Kidney capillary endothelial cell (primary cell): Measurements from ENCODE around the gene ARFGEF3.
A peak's percentile ranks its signal among the peaks of the same experiment; 100 is the strongest.

Experiments
- DNase-seq: peaks from one replicate; pipeline ENCODE4 v3.0.0-alpha.2; 2018; ENCODE audit warnings: low spot score

Gene ARFGEF3

DNA sequence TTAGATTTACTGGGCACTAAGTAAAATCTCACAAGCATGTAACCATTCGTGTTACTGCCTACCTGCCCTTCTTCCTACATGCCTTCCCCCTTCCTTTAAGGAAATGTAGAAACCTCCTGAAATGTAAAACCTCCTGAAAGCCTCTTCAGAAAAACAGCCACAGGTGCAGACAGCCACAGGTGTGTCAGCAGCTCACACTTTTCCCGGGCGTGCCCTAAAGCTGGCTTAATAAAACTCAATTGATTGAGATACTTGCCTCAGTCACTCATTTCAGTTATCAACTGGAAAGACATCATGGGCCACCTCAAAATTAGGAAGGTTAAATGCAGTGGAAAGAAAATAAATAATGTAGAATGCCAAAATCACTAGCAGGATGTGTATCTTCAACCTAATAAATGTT lies 79.6 kb downstream of the ARFGEF3 start:
- DNase-seq = no peak

DNA sequence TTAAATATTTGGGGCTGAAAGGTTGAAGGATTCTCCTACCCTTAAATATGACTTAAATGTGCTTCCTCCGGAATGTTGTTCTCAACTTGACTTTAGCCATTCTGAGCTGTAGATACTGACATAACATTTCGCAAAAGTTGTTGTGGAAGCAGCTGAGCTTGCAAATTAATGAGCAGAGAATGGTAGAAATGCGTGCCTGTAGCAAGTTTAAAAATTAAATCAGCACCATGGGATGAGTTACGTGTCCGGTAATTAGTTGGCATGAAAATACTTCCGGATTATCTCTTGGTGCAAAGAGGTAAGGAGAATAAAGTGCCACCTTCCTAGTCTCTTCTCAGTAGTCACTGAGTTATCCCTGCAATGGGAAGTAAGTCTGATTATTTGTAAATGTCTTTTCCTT lies 80.2 kb downstream of the ARFGEF3 start:
- DNase-seq = no peak

DNA sequence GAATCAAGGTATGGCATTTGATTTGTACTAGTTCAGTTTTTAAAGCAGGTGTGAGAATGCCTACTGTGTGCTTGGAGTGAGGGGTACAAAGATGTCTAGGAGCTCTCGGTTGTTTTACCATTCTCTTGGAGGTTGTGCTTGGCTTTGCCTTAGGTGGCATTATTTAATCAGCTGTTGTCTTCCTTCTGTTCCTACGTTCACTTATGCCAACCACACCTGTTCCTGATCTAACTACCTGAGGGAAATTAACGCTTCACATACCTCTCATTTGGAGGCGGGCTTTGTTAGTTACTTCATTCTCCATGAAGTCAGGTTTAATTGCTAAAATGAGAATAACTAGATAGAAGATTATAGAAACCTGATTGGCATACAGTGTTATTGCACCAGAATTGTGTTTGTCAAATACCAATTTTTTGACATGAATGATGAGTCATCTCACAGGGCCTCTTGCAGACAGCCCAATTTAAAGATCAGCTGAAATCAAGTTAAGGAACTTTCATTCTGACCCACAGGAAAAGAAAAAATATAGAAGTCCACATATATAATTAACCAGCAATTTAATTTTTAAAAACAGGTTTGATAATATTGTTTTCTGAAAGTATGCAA lies 81.4 kb downstream of the ARFGEF3 start:
- DNase-seq = no peak

GRCh38 chr6:138245751-138246150 lies 84.0 kb downstream of the ARFGEF3 start:
- no peak for DNase-seq

- peak; percentile 70 for DNase-seq
Observed at GRCh38 chr6:138246650-138247440, 85.1 kb downstream of the ARFGEF3 start.

GRCh38 chr6:138248011-138248410 lies 86.3 kb downstream of the ARFGEF3 start:
- no peak for DNase-seq

DNA sequence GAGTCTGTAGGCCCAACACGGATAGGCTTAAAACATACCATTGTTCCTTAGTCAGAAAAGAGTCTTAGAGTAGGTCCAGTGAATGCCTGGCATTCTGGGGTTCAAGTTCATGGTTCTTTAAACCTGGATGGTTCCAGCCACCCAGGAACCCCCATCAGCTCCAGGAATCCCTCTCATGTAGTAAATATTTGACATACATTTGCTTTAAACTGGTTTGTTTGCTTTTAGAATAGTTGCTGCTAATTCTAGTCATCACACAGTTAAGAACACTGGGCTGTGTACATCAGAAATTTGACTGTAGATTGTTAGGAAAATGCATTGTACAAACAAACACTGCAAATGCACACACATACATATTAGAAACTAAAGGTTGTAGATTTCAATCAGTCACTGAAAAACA lies 87.1 kb downstream of the ARFGEF3 start:
- DNase-seq = no peak

GRCh38 chr6:138250053-138250452 lies 88.3 kb downstream of the ARFGEF3 start:
- no peak for DNase-seq

DNA sequence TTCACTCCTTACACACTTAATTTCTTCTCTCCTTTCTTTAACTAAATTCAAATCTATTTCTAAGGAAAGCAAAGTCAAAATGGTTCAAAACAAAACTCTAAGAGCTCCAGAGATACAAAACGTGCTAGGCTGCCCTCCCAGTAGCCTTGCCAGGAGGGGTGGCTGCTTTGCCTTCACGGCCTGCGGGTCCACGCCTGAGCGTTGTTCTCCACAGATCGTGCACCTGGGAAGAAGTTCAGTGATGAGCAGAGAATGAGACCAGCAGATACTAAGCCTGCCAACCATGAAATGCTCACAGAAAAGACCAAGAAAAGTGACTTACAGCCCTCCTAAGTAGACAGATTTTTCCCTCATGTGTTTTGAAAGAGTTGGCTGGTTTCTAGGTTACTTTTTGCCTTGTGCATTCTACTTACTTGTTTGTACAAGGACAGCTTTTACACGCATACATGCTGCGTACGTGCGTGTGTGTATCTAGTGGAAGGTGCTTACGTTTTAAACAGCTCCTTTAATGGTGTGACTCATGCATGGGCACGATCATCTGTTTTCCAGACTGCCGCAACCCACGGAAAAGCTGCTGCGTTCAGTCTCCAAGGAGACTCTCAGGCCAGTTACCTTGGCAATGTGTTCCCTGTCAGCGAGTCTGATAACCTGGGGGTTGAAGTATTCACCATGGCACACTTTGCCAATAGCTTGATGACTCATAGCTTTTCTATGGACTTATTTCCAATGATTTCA lies 88.9 kb downstream of the ARFGEF3 start:
- DNase-seq = no peak

- no peak for DNase-seq
Observed at GRCh38 chr6:138253731-138254130, 92.0 kb downstream of the ARFGEF3 start.

- DNase-seq = no peak
Observed at GRCh38 chr6:138255443-138255842, 93.7 kb downstream of the ARFGEF3 start.

DNA sequence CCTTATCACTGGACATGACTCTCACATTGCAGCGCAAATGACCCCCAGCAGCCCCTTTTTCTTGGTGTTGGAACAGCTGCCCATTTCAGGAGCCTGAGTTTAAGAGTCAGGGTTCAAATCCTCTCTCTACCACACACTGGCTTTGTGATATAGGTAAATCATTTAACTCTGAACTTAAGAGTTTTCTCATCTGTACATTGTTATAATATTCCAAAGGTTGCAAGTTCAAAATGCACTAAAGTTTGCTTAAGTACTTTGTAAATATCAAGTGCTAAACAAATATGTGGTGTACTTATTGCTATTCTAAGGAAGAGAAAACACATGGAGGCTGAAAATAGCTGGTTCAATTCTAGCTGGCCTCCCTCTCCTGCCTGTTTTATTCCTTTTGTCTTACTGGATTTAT lies 95.9 kb downstream of the ARFGEF3 start:
- no peak for DNase-seq

DNA sequence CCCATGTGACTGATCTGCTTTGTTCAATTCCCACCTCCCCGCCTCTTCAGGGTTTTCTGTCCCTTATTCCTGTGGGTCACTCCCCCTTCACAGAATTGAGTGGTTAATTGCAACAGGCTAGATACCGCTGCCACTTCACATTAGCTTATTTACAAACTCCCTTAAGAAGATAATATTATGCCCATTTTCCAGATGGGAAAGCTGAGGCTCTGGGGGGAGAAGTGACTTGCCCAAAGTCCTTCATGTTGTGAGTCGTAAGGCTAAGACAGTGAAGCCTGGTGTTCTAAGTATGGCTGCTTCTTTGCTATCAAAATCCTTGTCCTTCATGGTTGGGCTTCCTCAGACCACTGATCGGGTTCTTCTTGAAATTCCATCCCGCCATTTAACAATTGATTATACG lies 96.5 kb downstream of the ARFGEF3 start:
- DNase-seq = no peak

DNA sequence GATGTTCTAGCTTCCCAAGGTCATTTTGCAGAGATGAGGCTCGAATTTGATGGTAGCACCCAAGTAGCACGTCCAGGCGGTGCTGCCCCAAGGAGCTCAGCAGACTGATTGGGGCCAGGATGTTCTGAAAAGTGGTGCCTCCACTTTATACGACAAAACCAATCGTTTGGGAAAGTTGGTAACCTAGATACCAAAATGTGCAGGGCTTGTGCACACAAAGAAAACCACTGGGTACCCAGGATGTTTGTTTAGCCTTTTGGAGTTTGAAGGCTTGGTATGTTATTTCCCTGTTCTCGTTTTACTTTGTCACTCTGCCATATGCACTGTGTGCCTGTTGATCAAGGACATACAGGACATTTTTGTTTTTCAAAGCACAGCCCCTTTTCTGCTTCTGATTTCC lies 97.3 kb downstream of the ARFGEF3 start:
- DNase-seq = no peak

- DNase-seq = no peak
Observed at GRCh38 chr6:138261116-138261780, 99.5 kb downstream of the ARFGEF3 start.

- DNase-seq = no peak
Observed at GRCh38 chr6:138263963-138264362, 102.2 kb downstream of the ARFGEF3 start.

- DNase-seq = no peak
Observed at GRCh38 chr6:138264372-138264880, 102.7 kb downstream of the ARFGEF3 start.

GRCh38 chr6:138266095-138266494 lies 104.4 kb downstream of the ARFGEF3 start:
- no peak for DNase-seq

DNA sequence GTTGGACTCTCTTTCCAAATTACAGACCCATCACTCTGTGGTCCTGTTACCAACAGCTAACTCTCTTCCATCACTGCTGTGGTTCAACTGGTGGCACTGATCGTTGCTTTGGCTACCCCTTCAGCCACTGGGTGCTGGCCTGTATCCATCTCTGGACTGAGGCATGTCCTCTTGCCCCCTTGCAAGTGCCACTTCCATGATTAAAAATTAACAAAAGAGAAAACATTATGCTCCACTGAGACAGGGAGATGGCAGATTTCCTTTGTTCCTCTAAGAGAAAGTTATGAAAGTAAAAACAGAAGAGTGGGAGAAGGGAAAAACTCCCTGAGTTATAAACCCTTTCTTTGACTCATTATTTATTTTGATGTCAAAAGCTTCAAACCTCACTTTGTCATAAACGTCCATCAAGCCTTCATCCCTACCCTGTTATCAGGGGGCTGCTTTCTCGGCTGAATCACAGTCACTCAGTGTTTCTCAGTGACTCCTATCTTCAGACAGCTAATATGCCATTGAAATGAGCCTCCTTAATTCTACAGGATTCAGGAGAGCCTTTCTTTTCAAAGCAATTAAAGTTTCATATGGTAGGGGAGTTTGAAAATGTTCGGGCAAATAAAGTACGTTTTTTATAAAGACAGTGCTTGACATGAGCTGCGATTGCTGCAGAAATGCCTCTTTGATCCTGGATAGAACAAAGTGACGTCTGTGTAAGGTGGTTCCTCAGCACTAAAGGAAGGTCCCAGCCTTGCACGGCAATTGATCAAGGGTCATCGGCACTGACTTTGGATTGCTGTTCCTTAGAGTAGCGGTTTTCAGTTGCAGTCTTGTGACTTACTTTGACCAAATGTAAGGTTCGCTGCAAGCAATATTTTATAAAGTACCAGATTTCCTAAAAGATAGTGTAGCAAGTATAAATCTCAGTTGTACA lies 106.5 kb downstream of the ARFGEF3 start:
- DNase-seq = no peak

DNA sequence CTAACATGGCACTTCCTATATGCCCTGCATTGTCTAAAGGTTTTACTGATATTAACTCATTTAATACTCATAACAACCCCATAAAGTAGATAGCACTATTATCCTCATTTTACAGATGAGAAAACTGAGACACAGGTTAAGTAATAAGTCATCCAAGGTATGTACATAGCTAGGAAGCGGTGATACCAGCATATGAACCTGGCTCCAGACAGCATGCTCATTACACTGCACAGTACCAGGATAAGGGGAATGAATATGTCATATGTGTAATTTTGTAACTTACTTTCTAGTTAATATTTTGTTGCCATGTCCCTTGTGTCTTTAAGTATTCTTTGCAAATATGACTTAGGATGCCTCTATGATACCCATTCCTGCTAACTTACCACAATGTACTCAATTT lies 109.7 kb downstream of the ARFGEF3 start:
- DNase-seq = no peak
